DMS 273 treated with DMSO at 0.1 percent for 48 hours (cell line): ENCODE results near the gene TTYH3.
A peak's percentile ranks its signal among the peaks of the same experiment; 100 is the strongest.
"Not testable (repeated sequence)": the region's sequence is repeated elsewhere in the genome, so short reads cannot be mapped to it uniquely, and the experiment has no call there.

ENCODE experiments used
- DNase-seq: peaks from one replicate; lab custom pipeline; 2025; lab: John Stamatoyannopoulos, UW

TTYH3 gene

DNA sequence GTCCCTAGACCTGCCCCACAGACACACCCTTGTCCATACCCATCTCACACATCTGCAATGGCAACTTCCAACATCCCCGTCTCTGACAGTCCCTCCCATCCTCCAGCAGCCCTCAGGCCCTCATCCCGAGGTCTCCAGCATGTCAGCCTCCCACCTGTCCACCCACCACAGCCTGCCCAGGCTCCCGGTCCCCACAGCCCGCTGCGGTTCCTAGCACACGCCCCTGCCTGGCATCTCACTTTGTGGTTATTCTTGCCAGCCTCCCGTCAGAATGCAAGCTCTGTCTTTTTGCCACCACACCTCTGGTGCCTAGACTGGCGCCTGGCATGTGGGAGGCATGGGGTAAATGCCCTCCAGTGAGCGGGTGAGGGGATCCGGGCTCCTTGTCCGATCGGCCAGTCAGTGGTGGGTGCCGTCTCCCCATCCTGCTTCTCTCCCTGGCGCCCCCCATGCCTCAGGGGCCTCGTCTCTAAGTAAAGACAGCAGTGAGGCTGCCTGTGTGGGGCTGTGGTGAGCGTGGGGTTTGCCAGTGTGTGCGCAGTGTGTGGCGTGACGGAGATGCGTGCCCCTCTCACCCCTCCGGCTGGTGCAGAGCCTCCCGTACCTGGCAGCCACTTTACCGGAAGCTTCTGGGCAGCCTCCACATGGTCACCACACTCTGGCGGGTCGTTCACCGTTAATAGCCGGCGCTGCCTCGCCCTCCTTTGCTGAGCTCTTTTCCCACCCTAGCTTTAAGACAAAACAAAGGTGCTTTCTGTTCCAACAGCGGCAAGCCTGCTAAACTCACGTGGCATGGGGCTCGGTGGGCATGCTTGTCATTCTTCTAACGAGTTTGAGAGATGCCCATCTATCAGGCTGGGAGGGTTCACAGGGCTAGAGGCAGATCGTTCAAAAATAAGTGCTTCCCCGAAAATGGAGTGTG lies 28.5 kb upstream of the TTYH3 start:
- no peak for DNase-seq

DNA sequence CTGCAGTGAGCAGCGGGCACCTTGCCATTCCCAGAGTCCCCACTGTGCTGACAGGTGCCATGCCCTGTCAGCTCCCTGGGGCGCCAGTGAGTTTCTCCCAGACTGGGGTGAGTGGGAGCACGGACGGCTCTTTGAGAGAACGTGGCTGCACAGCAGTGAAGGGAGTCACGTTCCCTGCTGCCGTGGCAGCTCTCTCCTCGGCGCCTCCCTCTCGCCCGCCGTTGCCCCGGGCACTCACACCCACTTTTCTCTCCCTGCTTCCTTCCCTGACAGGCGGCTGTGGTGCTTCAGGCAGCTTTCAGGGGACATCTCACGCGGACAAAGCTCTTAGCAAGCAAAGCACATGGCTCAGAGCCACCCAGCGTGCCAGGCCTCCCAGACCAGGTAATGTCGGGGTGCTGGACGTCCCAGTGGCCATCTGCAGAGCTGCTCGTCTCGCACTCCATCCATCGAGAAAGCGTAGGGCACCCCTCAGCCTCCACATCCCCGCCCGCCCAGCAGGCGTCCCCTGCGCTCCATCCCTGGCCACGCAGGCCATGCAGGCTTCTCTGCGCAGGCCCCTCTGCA lies 27.1 kb upstream of the TTYH3 start:
- no peak for DNase-seq

DNA sequence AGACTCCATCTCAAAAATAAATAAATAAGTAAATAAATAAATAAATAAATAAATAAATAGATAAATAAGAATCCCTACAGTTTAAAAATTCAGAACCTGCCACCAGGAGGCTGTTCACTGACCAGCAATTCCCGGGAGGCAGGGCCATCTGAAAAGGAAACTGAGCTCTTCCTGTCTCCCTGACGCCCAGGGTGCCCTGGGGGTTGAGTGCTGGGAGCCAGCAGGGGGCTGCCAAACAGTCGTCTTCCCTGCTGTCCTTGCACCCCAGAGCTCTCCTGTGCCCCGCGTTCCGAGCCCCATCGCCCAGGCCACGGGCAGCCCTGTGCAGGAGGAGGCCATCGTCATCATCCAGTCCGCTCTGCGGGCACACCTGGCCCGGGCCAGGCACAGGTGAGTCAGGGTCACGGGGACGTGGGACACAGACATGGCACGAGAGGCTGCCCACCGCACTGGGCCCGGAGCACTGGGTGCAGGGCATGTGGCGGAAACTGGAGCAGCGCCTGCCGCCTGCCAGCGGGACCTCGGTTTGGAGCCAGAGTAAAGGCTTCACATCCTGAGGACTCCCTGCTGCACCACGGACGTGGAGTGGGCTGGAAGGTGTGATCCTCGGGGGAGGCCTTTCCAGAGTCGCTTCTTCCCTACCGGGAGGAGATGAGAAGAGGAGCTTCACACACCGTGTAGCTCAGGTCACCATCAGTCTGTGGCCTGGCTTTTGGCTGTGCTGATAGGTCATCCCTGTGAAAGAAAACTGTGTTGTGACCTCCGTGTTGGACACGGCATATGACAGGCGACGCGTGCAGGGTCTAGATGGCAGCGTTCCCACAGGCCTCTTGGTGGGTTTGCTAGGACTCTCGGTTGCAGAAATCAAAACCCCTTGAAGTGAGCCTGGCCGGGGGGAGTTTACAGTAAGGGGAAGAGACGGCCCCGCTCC lies 25.9 kb upstream of the TTYH3 start:
- DNase-seq, result no peak

DNA sequence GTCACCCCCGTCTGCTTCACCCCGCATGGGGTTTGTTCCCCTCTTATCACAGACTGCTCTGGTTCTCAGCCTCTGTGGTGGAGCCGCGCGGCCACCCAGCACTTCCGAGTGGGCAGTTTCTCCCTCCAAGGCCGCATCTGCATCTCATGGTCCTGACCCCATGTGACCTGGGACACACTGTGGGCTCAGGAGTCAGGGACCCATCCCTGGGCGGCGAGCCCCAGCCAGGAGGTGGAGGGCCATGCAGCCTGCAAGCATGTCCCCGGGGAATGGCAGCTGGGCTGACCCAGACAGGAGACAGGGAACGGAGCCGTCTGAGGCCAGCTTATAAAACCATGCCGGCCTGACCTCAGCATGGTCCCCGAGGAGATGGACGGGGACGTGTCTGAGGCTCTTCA lies 25.2 kb upstream of the TTYH3 start:
- no peak for DNase-seq

DNA sequence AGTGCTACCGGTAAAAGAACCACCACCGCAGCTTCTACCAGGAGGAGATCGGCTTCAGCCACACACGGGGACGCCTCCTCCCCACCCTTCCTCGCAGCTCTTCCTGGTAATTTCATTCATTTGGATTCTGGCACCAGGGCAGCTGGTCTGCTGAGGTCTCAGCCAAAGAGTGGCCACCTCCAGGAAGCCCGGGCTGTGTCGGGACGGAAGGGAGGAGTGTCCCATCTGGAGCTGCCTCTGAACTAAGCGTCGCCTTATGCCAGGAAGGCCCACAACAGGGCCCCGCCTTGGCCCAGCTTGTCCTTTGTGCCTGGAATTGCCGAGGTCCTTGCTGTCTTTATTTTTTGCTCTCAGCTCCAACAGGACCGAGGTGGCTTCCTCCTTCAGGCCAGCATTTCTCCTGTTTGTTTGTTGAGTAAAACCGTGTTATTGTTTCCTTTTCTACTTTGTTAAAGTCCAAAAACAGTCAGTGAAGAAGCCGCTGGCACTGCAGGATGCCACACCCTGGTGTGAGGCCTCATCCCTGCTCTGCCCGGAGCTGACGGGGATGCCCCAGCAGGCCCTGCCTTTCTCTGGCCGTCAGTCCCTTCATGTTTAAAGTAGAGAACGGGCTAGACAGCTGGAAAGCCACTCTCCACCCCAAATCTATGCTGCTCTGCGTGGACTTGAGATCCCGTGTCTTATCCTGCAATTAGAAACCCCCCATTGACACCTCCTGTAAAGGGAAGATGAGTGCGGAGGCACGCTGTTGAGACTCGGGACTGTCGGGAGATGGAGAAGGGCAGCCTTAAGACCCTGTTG lies 24.5 kb upstream of the TTYH3 start:
- peak; percentile 60 for DNase-seq

DNA sequence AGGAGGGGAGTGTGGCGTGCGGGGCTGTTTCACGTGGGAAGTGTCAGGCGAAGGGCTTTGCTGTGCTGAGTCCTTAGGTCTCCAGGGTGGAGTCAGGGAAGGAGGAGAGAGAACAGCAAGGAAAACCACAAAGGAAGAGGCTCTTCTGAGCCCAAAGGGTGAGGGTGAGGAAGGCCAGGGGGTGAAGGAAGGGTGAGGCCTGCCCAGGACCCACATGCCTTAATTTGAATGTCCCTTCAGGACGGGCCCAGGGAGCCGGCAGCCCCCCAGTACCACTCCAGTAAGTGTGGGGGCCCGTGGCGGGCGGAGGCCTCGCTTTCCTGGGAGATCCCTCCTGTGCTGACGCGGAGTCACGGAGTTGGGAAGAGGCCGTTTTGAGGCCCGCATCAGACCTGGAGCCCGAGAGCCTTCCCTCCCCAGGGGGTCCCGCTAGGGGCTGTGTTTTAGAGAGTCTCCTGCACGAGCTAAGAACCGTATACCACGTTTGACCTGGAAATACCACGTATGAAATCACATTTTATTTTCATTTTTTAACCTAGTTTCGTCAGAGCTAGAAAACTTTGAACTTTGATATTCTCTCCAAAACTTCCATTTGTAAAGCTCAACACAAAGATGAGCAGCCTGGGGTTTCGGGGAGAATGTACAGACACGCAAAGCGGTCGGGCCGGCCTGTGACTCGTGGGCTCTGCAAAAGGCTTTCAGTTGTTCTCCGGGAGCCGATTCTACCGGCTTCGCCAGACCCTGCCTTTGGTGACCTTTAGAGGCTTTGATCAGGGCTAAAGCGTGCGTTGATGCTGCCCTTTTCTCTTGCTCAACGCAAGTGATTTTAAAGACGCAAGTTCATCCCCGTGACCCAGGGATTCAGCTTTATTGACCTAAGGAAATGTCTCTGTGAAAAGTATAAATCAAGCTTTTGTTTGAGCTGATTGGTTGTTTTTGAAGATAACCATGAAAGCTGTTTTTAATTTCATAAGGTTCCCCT lies 23.6 kb upstream of the TTYH3 start:
- no peak for DNase-seq

DNA sequence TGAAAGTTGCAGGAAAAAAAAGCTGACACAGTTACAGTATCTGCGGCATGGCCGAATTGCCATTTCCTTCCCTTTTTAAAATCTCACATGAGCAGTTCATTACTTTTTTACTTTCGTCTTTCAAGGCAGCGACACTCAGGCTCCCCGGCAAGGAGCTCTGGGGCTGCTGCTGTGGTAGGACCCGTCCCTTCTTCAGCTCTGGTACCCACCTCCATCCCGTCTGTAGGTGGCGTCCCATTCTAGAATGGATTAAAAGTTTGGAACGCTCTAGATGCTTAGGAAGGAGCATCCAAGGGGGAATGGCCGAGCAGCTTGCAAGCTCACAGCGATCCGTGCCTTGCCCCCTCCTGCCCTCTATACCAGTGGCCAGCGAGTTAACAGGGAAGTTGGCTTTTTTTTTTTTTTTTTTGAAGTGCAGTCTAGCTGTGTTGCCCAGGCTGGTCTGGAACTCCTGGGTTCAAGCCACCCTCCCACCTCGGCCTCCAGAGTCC lies 22.8 kb upstream of the TTYH3 start:
- no peak for DNase-seq

DNA sequence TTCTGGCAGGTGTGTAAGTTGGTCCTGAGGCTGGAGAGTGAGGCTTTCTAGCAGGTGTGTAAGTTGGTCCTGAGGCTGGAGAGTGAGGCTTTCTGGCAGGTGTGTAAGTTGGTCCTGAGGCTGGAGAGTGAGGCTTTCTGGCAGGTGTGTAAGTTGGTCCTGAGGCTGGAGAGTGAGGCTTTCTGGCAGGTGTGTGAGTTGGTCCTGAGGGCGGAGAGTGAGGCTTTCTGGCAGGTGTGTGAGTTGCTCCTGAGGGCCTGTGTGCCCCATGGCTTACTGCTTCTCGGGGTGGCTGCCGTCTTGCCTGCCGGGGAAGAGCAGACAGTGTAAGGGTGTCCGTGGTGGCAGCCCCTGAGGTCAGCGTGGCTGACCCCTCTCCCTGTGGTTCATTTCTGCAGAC lies 22.1 kb upstream of the TTYH3 start:
- not testable (repeated sequence) for DNase-seq

DNA sequence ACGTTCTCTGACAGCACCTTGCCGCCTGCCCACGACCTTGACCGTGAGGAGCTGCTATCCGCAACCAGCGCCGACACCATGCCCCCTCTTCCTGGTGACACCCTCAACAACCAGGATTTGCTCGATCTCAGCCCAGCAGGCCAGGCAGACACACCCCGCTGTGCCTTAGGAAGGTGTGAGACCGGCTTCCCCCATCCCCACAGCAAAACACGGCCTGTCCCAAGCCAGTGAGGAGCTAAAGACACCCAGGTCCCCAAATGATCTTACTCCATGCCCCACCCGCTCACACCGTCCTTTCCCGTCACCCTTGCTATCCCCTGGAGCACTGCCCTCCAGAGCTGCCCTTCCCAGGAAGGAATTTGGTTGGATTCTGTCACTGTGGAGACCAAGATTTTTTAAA lies 21.3 kb upstream of the TTYH3 start:
- DNase-seq, result no peak

DNA sequence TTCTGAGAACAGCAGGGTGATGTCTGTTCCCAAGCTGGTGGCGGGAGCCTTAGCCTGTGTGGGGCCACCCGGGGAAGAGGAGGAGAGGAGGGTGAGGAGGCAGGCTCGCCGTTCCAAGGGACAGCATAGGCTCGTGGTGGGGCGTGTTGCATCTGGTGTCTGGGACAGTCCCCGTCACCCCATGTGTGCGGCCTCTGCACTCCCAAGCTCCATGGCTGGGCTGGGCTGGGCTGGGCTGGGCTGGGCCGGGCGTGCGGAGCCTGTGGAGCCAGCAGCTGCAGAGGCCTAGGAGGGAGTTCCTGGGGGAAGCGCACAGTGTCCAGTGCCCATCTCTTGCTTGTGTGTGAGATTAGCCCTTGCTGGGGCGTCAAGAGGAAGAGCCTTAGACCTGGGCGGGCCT lies 20.9 kb upstream of the TTYH3 start:
- no peak for DNase-seq

DNA sequence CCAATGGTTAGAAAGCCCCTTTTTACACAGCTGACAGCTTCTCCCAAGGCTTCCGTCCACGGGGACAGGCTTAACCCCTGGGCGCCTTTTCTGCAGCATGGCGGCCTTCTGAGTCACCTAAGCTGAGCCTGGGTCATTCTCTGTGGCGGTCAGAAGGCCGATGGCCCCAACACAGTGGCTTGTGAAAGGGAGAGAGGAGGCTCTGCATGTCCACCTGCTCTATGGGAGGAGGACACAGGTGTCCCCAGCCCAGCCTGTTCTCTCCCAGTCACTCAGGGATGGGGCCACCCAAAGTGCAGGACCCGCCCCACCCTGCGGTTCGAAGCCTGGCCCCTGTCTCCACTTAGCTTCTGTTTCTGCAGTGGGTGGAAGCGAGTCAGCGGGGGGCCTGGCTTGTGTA lies 20.4 kb upstream of the TTYH3 start:
- DNase-seq, result no peak

DNA sequence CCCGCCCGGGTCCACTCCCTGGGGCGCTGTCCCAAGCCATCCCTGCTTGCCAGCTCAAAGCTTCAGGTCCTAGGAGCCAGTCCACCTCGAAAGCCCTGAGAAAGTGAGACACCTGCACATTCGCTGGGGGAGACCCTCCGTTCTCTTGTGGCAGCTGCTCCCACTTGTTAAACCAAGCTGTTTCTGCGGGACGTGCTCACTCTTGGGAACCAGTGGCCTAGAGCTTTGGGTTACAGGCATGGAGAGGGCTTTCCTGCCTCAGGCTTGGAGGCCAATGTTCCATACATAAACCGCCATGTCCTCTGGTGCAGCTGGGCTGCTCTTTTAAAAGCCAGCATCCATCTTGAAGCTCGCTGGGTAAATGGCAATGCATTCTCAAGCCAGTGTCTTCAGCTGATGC lies 19.9 kb upstream of the TTYH3 start:
- DNase-seq, result no peak

DNA sequence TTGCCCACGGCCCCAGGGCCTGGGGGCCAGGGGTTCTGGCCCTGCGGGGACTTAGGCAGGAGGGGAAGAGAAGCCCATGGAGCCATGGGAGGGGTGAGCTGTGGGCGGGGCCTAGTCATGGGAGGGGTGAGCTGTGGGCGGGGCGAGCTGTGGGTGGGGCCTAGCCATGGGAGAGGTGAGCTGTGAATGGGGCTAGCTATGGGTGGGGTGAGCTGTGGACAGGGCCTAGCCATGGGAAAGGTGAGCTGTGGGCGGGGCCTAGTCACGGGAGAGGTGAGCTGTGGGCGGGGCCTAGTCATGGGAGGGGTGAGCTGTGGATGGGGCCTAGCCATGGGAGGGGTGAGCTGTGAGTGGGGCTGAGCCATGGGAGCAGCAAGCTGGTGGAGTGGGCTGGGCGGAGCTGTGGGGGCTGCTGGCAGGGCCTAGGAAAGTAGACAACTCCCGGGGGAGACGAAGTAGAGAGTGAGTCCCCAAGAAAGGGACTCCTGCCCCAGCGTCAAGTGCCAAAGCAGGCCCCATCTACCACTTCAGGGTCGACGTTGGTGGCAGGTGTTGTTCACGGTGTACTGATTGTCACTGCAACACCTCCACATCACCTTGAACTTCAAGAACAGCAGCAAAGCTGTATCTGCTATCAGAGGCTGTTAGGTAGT lies 19.2 kb upstream of the TTYH3 start:
- no peak for DNase-seq

DNA sequence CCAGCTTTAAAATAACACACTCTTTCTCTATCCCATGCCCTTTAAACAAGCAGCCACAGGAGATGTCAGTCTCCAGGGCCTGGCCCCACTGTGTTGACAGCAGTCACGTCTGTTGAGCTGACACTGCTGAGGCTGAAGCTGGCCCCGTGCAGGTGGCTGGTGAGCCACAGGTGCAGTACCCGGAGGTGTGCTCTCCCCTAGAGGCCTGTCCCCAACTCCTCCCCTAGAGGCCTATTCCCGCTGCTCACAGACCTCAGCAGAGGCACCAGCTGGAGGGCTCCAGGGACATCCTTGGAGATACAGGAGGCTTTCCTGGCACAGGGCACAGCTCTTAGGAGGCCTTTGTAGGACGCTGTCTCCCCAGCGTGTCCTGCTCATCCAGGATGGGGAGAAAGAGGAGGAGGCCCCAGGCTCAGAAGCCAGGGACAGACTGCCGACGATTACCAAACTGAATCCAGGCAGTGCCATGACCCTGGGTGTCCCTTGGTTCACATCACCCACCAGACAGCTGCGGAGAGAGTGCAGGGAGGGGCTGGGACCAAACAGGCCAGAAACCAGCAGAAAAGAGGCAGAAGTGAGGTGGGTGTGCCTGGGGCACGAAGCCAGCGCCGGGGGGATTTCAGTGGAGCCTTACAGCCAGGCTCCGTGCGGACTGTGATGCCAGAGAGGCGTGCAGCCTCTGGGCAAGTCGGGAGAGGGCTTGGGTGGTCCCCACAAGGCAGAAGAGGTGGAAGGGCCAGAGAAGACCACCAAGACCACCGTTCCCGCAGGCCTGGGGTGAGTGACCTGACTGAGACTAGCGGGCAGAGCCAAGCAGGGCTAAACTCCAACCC lies 18.5 kb upstream of the TTYH3 start:
- no peak for DNase-seq

DNA sequence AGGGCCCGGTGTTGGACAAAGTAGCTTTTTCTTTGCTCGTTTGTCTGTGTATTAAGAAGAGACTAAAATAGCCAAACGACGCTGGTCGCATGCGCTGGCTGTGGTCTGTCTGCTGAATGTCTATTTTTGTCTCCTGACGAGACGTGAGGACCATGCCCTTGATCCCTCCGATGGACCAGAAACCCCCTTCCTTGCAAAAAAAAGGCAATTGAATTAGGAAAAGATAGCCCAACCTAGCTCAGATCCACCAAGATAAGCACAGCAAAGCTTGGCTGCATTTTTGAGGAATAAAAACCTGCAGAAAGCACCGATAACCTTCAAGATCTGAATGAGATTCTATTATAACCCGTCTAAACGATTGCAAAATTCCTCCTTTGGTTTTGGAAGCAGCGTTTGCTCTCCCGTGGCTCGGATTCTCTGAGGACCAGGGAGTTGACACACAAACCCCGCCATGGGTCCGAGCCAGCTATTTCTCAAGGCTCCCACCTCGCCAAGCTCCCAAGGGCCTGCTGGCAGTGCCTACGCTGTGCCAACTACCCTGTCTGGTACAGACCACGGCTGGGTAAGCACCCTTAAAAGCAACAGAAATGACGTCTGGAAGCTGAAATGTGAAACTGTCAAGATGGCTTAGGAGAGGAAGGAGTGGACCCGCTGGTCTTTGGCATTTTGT lies 17.7 kb upstream of the TTYH3 start:
- no peak for DNase-seq

DNA sequence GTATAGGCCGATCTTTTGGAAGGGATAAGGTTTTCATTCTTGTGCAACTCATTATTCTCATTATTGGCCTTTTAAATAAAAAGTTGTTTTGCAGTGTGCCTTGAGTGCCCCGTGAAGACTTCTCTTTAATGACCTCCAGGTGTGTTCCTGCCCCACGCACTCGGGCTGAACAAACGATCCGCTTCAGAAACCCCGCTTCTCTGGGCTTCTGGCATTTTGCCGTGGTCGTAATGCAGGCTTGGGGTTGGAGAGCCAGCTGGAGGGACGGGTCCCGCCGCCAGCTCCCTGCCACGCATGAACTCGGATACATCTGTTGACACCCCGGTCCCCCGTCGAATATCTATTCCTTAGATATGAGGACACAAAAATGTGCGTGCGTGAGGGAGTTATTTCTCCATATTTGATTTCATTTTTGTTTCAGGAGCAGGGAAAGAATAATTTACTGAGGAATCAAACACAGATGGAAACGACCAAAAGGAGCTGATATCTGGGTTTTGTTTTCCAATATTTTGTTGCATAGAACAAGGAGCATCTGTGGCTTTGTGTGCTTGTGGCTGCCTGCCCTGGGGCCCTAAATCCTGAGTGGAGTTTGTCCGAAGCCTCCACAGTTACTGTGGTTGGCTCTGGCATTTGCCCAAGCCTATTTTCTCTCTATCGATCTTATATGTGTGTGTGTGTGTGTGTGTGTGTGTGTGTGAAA lies 17.0 kb upstream of the TTYH3 start:
- DNase-seq, result no peak

DNA sequence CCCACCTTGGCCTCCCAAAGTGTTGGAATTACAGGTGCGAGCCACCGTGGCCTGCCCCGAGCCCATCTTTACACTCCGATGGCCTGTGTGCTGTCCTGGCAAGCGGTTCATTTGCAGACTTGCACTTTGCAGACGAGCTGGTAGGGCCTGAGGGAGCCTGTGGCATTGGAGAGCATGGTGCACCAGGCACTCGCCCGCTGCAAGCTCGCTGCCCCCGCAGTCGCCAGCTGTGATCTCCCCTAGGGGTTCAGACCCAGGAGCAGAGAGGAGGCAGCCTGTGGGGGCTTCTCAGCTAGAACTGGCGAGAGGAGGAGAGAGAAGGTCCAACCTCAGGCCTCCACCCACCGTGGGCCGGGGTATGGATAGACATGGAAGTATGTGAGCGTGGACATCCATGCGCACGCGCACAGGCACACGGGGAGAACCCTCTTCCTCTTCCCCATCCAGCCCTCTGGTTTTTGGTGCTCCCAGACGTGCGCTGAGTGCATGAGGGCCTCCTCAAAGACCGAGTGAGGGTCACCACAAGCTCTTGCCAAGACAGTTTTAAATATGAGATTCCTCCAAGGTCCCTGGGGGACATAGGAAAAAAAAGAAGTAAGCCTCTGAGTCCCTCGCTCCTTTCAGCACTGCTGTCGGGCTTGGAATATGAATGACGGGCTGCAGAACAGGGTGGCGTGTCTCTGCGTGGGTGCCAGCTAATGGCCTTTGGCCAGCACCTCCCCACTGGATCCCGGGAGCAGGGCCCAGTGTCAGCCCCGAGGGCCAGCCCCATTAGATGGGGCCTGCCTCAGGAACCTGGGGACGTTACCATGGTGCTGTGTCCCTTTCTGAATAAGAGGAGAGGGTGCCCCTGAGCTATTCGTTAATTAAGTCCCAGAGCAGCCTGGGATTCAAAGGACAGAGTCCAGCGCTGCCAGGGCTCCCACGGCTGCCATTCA lies 15.1 kb upstream of the TTYH3 start:
- no peak for DNase-seq
